Karpas-422 (cell line): ENCODE results near the gene OR51V1. TPM values are rescaled to one million over a fixed set of nuclear protein-coding genes. Genes with fewer than 3 reads are reported as not detected.

Experiments
- DNase-seq: peaks from one replicate; pipeline ENCODE4 v3.0.0-alpha.2; 2015
- H2AFZ ChIP-seq: fragments of 200-600 bp; sonication (generic); 2 replicates; pipeline ENCODE4 v1.6.1; 2014; ENCODE audit warnings: antibody characterized with exemption, low read length, mixed read lengths
- H3K27ac ChIP-seq: fragments of 200-600 bp; sonication (generic); 2 replicates; pipeline ENCODE4 v1.5.1; 2014; ENCODE audit warnings: mild to moderate bottlenecking, low read length, moderate library complexity
- H3K27me3 ChIP-seq: fragments of 200-600 bp; sonication (generic); 2 replicates; pipeline ENCODE4 v1.6.1; 2014; ENCODE audit warnings: low read length, mixed read lengths
- H3K36me3 ChIP-seq: fragments of 200-600 bp; sonication (generic); 2 replicates; pipeline ENCODE4 v1.6.1; 2014; ENCODE audit warnings: low read length, mixed read lengths; ENCODE audit not compliant: insufficient read depth
- H3K4me1 ChIP-seq: fragments of 200-600 bp; sonication (generic); 2 replicates; pipeline ENCODE4 v1.6.1; 2014; ENCODE audit warnings: mild to moderate bottlenecking, low read length, mixed read lengths
- H3K4me2 ChIP-seq: fragments of 200-600 bp; sonication (generic); 2 replicates; pipeline ENCODE4 v1.6.1; 2014; ENCODE audit warnings: low read length, low read depth, mild to moderate bottlenecking; ENCODE audit not compliant: poor library complexity, severe bottlenecking
- H3K4me3 ChIP-seq: fragments of 200-600 bp; sonication (generic); 2 replicates; pipeline ENCODE4 v1.5.1; 2014; ENCODE audit warnings: mild to moderate bottlenecking, antibody characterized with exemption, low read length, mixed read lengths
- H3K79me2 ChIP-seq: fragments of 200-600 bp; sonication (generic); 2 replicates; pipeline ENCODE4 v1.6.1; 2014; ENCODE audit warnings: mild to moderate bottlenecking, low read length, mixed read lengths
- H3K9ac ChIP-seq: fragments of 200-600 bp; sonication (generic); 2 replicates; pipeline ENCODE4 v1.6.0; 2014; ENCODE audit warnings: low read length
- H3K9me2 ChIP-seq: fragments of 200-600 bp; sonication (generic), shearing (Covaris generic); replicated peaks from 2 replicates; pipeline ENCODE4 v1.6.0; 2014; ENCODE audit warnings: mild to moderate bottlenecking, low read length, moderate library complexity; ENCODE audit not compliant: insufficient read depth
- H3K9me3 ChIP-seq: fragments of 300-700, 200-600 bp; sonication (generic); 2 replicates; pipeline ENCODE4 v1.6.1; 2014; ENCODE audit warnings: low read length, mixed read lengths
- H4K20me1 ChIP-seq: fragments of 200-600 bp; sonication (generic); 2 replicates; pipeline ENCODE4 v1.6.1; 2014; ENCODE audit warnings: mild to moderate bottlenecking, antibody characterized with exemption, low read length, low read depth; ENCODE audit not compliant: insufficient read depth
- total RNA-seq: library from RNA; depleted of rRNA; stranded (reverse); fragments of >200 nt; shearing (Covaris generic); gene quantifications from 2 replicates; pipeline ENCODE4 v1.2.3, GENCODE V29; 2014; ENCODE audit warnings: low replicate concordance; rRNA removed

The OR51V1 gene
- total RNA-seq, 1 experiment from 2014 or later = not detected

DNA sequence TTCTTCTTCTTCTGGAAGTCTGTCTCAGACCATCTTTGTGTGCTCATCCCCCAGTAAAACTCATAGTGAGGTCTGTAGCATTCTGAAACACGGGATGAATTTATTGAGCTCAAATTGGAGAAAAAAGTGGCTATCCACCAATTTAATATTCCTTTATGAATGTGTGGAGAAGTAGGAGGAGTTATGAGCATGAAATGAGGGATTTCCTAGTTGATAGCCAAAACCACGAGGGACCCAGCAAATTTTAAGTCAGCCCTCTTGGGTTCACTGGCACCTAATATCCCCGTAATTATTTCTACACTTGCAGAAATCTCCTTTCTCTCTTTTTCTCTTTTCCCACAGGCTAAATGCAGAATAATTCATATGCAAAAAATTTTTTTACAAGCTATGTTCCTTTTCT is 45.8 kb downstream of the OR51V1 start, which contains the start of gene OR52A1:
TSS of gene OR52A1 (minus strand) at position 101 of the 400 bp plus-strand sequence. CDS start 2,388 bp downstream, outside the sequence.
- H3K9me3 ChIP-seq = no peaks in the 10 kb centered on the region
- no peak for DNase-seq
- no peak within 1 kb of the TSS for H3K9ac ChIP-seq
- no peak within 1 kb of the TSS for H2AFZ ChIP-seq
- no peaks in the 10 kb centered on the region for H3K9me2 ChIP-seq
- no peaks in the 10 kb centered on the region for H3K36me3 ChIP-seq
- no peak within 1 kb of the TSS for H3K4me3 ChIP-seq
- H3K4me2 ChIP-seq = no peak within 1 kb of the TSS
- no peaks in the 10 kb centered on the region for H4K20me1 ChIP-seq
- no peak within 1 kb of the TSS for H3K27ac ChIP-seq
- H3K4me1 ChIP-seq = no peaks in the 10 kb centered on the region
- H3K27me3 ChIP-seq = no peaks in the 10 kb centered on the region
- no peaks in the 10 kb centered on the region for H3K79me2 ChIP-seq

DNA sequence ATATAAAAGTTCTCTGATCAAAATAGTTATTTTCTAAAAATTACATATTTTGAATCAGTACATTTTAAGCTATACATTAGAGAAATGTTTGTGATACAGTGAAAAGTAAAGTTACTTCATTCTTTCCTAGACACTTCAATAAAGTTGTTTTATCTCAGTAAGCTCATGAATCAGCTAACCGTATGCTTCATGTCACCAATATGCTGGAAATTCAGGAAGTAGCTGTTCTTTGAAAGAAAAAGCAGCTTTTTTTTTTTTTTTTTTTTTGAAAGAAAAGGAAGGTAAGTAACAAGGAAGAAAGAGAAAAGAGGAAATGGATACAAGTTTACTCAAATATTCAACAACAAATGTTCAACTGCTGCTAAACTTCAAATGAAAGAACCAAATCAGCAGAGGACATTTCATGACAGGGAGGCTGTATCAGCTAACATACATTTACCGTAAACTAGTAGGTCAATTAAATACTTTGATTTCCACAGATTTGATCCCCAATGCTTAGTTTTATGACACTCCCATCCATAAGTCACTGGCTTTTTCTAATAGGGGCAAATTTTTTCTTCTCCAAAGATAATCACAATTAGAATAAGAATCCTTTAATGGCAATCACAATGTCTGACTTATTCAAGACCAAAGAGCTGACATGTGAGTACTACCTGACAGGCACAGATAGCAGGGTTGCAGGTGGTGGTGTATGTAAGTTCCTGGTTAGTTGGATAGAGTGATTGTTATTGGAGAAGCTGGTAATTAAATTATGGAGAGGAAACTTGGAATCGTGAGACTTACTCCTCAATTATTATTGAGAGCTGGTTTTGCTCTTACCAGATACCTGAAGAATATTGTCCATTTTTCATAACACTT is 46.7 kb downstream of the OR51V1 start:
- Histone ChIP-seq H3K4me1 (no peaks in the 10 kb centered on the region), H3K4me3 (no peak overlapping the region), H3K27me3 (no peaks in the 10 kb centered on the region), H3K79me2 (no peaks in the 10 kb centered on the region), H2AFZ (no peak overlapping the region), H3K9ac (no peak overlapping the region), H3K9me2 (no peaks in the 10 kb centered on the region), H3K27ac (no peak overlapping the region), H4K20me1 (no peaks in the 10 kb centered on the region), H3K4me2 (no peak overlapping the region), H3K36me3 (no peaks in the 10 kb centered on the region), H3K9me3 (no peaks in the 10 kb centered on the region)
- DNase-seq = no peak

DNA sequence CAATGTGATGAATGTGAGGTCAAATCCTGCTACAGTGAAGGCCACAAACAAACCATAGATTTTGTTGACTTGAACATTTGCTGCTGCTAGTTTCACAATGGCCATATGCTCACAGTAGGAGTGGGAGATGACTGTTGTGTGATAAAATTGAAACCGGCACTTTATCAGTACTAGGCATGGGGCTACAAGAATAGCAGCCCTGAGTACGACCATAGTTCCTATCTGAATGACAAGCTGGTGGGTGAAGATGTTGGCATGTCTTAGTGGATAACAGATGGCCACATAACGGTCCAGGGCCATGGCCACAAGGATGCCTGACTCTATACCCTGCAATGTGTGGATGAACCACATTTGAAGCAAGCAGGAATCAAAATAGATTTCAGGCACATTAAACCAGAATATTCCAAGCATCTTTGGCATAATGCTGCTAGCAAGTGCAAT is 48.7 kb downstream of the OR51V1 start:
- no peaks in the 10 kb centered on the region for H3K9me2 ChIP-seq
- no peak overlapping the region for H3K4me2 ChIP-seq
- DNase-seq = no peak
- no peak overlapping the region for H3K27ac ChIP-seq
- no peaks in the 10 kb centered on the region for H3K9me3 ChIP-seq
- no peak overlapping the region for H3K4me3 ChIP-seq
- H3K9ac ChIP-seq = no peak overlapping the region
- H3K27me3 ChIP-seq = no peaks in the 10 kb centered on the region
- no peaks in the 10 kb centered on the region for H4K20me1 ChIP-seq
- H3K4me1 ChIP-seq = no peaks in the 10 kb centered on the region
- H3K79me2 ChIP-seq = no peaks in the 10 kb centered on the region
- no peak overlapping the region for H2AFZ ChIP-seq
- no peaks in the 10 kb centered on the region for H3K36me3 ChIP-seq

Other genes starting within 250 kb of the OR51V1 start
- gene OR51A2, start 245.0 kb downstream of the OR51V1 start, total RNA-seq = not detected in 2 replicates
- not detected in 2 replicates for gene OR51L1, start 205.8 kb downstream of the OR51V1 start, total RNA-seq
- not detected in 2 replicates for gene OR52J3, start 154.2 kb downstream of the OR51V1 start, total RNA-seq
- not detected in 2 replicates for gene OR52E2, start 141.1 kb downstream of the OR51V1 start, total RNA-seq
- not detected in 2 replicates for gene OR52E1, start 131.1 kb downstream of the OR51V1 start, total RNA-seq
- not detected in 2 replicates for gene OR52A5, start 62.3 kb downstream of the OR51V1 start, total RNA-seq
- not detected in 2 replicates for gene OR52A1, start 45.9 kb downstream of the OR51V1 start, total RNA-seq
- not detected in 2 replicates for gene HBB, start 26.4 kb upstream of the OR51V1 start, total RNA-seq
- not detected in 2 replicates for gene HBD, start 33.8 kb upstream of the OR51V1 start, total RNA-seq
- gene HBG1, start 49.2 kb upstream of the OR51V1 start, total RNA-seq = not detected in 2 replicates
- gene HBG2, start 54.1 kb upstream of the OR51V1 start, total RNA-seq = not detected in 2 replicates
- not detected in 2 replicates for gene HBE1, start 69.3 kb upstream of the OR51V1 start, total RNA-seq
- not detected in 2 replicates for gene OR51B4, start 101.3 kb upstream of the OR51V1 start, total RNA-seq
- not detected in 2 replicates for gene OR51B2, start 123.6 kb upstream of the OR51V1 start, total RNA-seq
- 0.60 TPM in 1 of 2 replicates, not detected in the other for gene OR51B5, start 142.8 kb upstream of the OR51V1 start, total RNA-seq
- not detected in 2 replicates for gene OR51B6, start 150.8 kb upstream of the OR51V1 start, total RNA-seq
- gene OR51M1, start 183.1 kb upstream of the OR51V1 start, total RNA-seq = not detected in 2 replicates
- gene OR51Q1, start 221.4 kb upstream of the OR51V1 start, total RNA-seq = not detected in 2 replicates
- not detected in 2 replicates for gene OR51I1, start 240.8 kb upstream of the OR51V1 start, total RNA-seq
- not detected in 2 replicates for gene OR51I2, start 248.6 kb upstream of the OR51V1 start, total RNA-seq